ENCODE data around the gene FILIP1L.

Gene FILIP1L

GRCh38 chr3:100039075-100039474 is 75.2 kb downstream of the FILIP1L start:
- no peak for DNase-seq

- DNase-seq, result no peak
Observed at GRCh38 chr3:100033903-100034471, 80.3 kb downstream of the FILIP1L start.

- DNase-seq, result no peak
Observed at GRCh38 chr3:100033184-100033583, 81.1 kb downstream of the FILIP1L start.

- DNase-seq, result no peak
Observed at GRCh38 chr3:100032243-100032642, 82.1 kb downstream of the FILIP1L start.

GRCh38 chr3:100030914-100031425 is 83.3 kb downstream of the FILIP1L start:
- no peak for DNase-seq

- DNase-seq, result no peak
Observed at GRCh38 chr3:100030346-100030745, 84.0 kb downstream of the FILIP1L start.

- no peak for DNase-seq
Observed at GRCh38 chr3:100029689-100030088, 84.6 kb downstream of the FILIP1L start.

- DNase-seq, result no peak
Observed at GRCh38 chr3:100029052-100029451, 85.2 kb downstream of the FILIP1L start.

GRCh38 chr3:100027321-100027720 is 87.0 kb downstream of the FILIP1L start:
- no peak for DNase-seq

- DNase-seq, result no peak
Observed at GRCh38 chr3:100024520-100025303, 89.6 kb downstream of the FILIP1L start.

GRCh38 chr3:100023595-100023994 is 90.7 kb downstream of the FILIP1L start:
- DNase-seq, result no peak

GRCh38 chr3:100023150-100023549 is 91.2 kb downstream of the FILIP1L start:
- no peak for DNase-seq

- no peak for DNase-seq
Observed at GRCh38 chr3:100022506-100022905, 91.8 kb downstream of the FILIP1L start.

- no peak for DNase-seq
Observed at GRCh38 chr3:100020876-100021644, 93.2 kb downstream of the FILIP1L start.

- no peak for DNase-seq
Observed at GRCh38 chr3:100019719-100020118, 94.6 kb downstream of the FILIP1L start.

- DNase-seq, result no peak
Observed at GRCh38 chr3:100018806-100019205, 95.5 kb downstream of the FILIP1L start.

GRCh38 chr3:100010087-100010417 is 104.2 kb downstream of the FILIP1L start:
- DNase-seq, result no peak

GRCh38 chr3:100009276-100010086 is 104.8 kb downstream of the FILIP1L start:
- DNase-seq, result no peak

GRCh38 chr3:100008081-100008698 is 106.1 kb downstream of the FILIP1L start:
- DNase-seq, result no peak

GRCh38 chr3:100007313-100007712 is 107.0 kb downstream of the FILIP1L start:
- no peak for DNase-seq

- DNase-seq, result no peak
Observed at GRCh38 chr3:100006570-100007271, 107.6 kb downstream of the FILIP1L start.
